PC-3 (cell line): ENCODE results near the gene CDKN2B-AS1.

Source experiments
- EZH2 ChIP-seq: fragments of 300-600 bp; sonication (generic); IDR thresholded peaks from one replicate; pipeline ENCODE4 v1.6.1; 2017; ENCODE audit warnings: antibody characterized with exemption, mild to moderate bottlenecking, low read length; ENCODE audit not compliant: unreplicated experiment
- EZH2phosphoT487 ChIP-seq: fragments of 300-600 bp; sonication (generic); IDR thresholded peaks from 2 replicates; pipeline ENCODE4 v1.6.1; 2018; ENCODE audit warnings: mild to moderate bottlenecking, antibody characterized with exemption, low read length, borderline replicate concordance
- TF ChIP-seq, protein P1 (sequence below): fragments of 300-600 bp; sonication (generic); conservative IDR thresholded peaks from 2 replicates; pipeline ENCODE4 v1.5.1; 2017; ENCODE audit warnings: antibody characterized with exemption, low read depth, mild to moderate bottlenecking, low read length

DNA sequence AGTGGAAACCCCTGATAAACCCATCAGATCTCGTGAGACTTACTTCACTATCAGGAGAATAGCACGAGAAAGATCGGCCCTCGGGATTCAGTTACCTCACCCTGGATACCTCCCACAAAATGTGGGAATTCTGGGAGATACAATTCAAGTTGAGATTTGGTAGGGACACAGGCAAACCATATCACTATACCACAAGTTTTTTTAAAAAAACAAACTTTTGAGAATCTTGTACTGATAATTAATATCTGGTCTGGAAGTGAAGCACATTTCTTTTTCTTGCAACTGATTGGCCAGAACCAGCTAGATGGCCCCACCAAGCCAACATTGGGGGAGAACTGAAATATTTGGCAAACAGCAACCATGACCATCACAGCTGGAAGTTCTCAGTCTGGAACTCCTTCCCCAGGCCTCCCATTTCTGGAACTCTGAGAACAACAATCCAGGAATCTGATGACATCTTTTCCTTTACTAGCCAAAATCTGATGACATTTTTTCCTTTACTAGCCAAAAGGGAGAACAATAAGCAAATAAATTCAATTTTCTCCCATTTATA lies 66.3 kb downstream of the CDKN2B-AS1 start:
- TF ChIP-seq, protein P1, sequence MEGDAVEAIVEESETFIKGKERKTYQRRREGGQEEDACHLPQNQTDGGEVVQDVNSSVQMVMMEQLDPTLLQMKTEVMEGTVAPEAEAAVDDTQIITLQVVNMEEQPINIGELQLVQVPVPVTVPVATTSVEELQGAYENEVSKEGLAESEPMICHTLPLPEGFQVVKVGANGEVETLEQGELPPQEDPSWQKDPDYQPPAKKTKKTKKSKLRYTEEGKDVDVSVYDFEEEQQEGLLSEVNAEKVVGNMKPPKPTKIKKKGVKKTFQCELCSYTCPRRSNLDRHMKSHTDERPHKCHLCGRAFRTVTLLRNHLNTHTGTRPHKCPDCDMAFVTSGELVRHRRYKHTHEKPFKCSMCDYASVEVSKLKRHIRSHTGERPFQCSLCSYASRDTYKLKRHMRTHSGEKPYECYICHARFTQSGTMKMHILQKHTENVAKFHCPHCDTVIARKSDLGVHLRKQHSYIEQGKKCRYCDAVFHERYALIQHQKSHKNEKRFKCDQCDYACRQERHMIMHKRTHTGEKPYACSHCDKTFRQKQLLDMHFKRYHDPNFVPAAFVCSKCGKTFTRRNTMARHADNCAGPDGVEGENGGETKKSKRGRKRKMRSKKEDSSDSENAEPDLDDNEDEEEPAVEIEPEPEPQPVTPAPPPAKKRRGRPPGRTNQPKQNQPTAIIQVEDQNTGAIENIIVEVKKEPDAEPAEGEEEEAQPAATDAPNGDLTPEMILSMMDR: no peak
- TF ChIP-seq EZH2 (no peak), EZH2phosphoT487 (no peak)
